Ishikawa (cell line): Measurements from ENCODE around the gene NRG3.

ENCODE experiments used
- CEBPB ChIP-seq: IDR thresholded peaks from 2 replicates; pipeline ENCODE4 v1.6.1; 2012
- CREB1 ChIP-seq: IDR thresholded peaks from 2 replicates; pipeline ENCODE4 v1.6.1; 2012; ENCODE audit warnings: low read depth
- EGR1 ChIP-seq: IDR thresholded peaks from 2 replicates; pipeline ENCODE4 v1.6.1; 2012
- EP300 ChIP-seq: IDR thresholded peaks from 2 replicates; pipeline ENCODE4 v1.6.1; 2012; ENCODE audit warnings: borderline replicate concordance
- FOXM1 ChIP-seq: IDR thresholded peaks from 2 replicates; pipeline ENCODE4 v1.6.1; 2012; ENCODE audit warnings: low read depth, borderline replicate concordance
- NFIC ChIP-seq: IDR thresholded peaks from 2 replicates; pipeline ENCODE4 v1.6.1; 2012
- RAD21 ChIP-seq: IDR thresholded peaks from 2 replicates; pipeline ENCODE4 v1.6.1; 2012; ENCODE audit warnings: low read depth
- TAF1 ChIP-seq: IDR thresholded peaks from 2 replicates; pipeline ENCODE4 v1.6.1; 2012; ENCODE audit warnings: low read depth, mild to moderate bottlenecking
- TCF12 ChIP-seq: IDR thresholded peaks from 2 replicates; pipeline ENCODE4 v1.6.1; 2012; ENCODE audit warnings: low read depth
- TEAD4 ChIP-seq: IDR thresholded peaks from 2 replicates; pipeline ENCODE4 v1.6.1; 2012
- YY1 ChIP-seq: IDR thresholded peaks from 2 replicates; pipeline ENCODE4 v1.6.1; 2012; ENCODE audit warnings: low read depth
- ZBTB7A ChIP-seq: IDR thresholded peaks from 2 replicates; pipeline ENCODE4 v1.6.1; 2012; ENCODE audit warnings: low read depth
- TF ChIP-seq, protein P1 (sequence below): IDR thresholded peaks from 2 replicates; pipeline ENCODE4 v1.6.1; 2012
- TF ChIP-seq, protein P2 (sequence below): IDR thresholded peaks from 2 replicates; pipeline ENCODE4 v1.6.1; 2012; ENCODE audit warnings: low read depth, mild to moderate bottlenecking
- TF ChIP-seq, protein P3 (sequence below): IDR thresholded peaks from 2 replicates; pipeline ENCODE4 v1.6.1; 2012

Gene NRG3

DNA sequence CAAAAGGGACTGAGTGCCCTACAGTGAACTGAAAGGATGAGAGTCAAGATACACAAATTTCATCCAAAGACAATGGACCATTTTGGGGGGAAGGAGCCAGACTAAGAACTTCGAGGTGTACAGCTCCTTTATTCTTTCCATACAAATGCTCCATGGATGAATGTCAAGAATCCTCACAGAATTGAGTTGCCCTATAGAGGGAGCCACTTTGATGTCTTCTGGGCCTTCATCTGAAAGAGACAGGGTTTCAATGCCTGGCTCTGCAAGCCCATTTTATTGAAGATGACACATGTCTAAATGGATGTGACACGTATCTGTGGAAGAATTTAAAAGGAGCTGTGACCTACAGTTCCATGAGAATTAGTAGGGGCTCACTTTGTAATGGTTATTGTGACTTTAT lies 32.0 kb upstream of the NRG3 start:
- TF ChIP-seq FOXM1 (no peak), EP300 (no peak), CREB1 (no peak), TEAD4 (no peak), NFIC (no peak), TCF12 (no peak), TAF1 (no peak)

DNA sequence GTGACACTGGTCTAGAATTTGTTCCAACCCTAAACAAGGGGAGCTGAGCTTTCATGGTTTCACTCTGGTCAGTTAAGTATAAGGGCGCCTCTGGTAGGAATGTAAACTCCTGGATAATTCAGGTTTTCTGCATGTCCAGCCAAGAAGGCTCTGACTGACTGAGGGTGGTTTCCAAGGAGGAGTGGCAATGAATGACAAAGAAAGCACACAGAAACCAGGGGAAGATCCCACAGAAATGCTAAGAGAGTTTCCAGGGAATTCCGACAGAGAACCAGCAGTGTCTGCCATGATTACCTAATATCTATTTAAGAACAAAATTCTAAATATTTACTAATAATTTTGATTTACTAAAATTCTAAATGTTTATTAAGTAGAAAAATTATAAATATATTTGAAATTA lies 27.3 kb upstream of the NRG3 start:
- TF ChIP-seq NFIC (no peak), EP300 (no peak), YY1 (no peak), TEAD4 (no peak), ZBTB7A (no peak), EGR1 (no peak), RAD21 (no peak), CEBPB (no peak), TAF1 (no peak), CREB1 (no peak), TCF12 (no peak), FOXM1 (no peak)
- TF ChIP-seq, protein P1, sequence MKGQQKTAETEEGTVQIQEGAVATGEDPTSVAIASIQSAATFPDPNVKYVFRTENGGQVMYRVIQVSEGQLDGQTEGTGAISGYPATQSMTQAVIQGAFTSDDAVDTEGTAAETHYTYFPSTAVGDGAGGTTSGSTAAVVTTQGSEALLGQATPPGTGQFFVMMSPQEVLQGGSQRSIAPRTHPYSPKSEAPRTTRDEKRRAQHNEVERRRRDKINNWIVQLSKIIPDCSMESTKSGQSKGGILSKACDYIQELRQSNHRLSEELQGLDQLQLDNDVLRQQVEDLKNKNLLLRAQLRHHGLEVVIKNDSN, result no peak
- TF ChIP-seq, protein P2, sequence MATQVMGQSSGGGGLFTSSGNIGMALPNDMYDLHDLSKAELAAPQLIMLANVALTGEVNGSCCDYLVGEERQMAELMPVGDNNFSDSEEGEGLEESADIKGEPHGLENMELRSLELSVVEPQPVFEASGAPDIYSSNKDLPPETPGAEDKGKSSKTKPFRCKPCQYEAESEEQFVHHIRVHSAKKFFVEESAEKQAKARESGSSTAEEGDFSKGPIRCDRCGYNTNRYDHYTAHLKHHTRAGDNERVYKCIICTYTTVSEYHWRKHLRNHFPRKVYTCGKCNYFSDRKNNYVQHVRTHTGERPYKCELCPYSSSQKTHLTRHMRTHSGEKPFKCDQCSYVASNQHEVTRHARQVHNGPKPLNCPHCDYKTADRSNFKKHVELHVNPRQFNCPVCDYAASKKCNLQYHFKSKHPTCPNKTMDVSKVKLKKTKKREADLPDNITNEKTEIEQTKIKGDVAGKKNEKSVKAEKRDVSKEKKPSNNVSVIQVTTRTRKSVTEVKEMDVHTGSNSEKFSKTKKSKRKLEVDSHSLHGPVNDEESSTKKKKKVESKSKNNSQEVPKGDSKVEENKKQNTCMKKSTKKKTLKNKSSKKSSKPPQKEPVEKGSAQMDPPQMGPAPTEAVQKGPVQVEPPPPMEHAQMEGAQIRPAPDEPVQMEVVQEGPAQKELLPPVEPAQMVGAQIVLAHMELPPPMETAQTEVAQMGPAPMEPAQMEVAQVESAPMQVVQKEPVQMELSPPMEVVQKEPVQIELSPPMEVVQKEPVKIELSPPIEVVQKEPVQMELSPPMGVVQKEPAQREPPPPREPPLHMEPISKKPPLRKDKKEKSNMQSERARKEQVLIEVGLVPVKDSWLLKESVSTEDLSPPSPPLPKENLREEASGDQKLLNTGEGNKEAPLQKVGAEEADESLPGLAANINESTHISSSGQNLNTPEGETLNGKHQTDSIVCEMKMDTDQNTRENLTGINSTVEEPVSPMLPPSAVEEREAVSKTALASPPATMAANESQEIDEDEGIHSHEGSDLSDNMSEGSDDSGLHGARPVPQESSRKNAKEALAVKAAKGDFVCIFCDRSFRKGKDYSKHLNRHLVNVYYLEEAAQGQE, result no peak
- TF ChIP-seq, protein P3, sequence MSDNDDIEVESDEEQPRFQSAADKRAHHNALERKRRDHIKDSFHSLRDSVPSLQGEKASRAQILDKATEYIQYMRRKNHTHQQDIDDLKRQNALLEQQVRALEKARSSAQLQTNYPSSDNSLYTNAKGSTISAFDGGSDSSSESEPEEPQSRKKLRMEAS, result no peak

DNA sequence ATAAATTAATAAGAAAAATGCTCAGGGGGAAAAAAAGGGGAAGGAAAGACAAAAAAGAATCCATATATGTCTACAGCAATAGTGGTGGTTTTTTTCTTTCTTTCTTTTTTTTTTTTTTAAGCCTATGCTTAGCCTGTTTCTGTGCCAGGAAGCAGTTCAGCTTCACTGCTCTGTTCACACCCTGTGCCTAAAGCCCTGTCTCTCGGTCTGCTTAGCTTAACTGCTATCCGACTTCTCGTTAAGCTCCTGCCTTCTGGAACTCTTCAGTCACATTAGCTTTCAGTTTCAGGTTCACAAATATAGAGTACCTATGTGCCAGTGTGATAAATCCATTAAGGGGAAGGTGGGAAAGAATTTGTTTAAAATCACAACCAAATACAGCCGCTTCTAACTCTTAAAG lies 26.5 kb upstream of the NRG3 start:
- TF ChIP-seq TEAD4, result no peak
- TF ChIP-seq, protein P3, result no peak
- TF ChIP-seq EP300, result no peak
- TF ChIP-seq, protein P2, result no peak
- no peak for TF ChIP-seq TCF12
- no peak for TF ChIP-seq YY1
- no peak for TF ChIP-seq RAD21

DNA sequence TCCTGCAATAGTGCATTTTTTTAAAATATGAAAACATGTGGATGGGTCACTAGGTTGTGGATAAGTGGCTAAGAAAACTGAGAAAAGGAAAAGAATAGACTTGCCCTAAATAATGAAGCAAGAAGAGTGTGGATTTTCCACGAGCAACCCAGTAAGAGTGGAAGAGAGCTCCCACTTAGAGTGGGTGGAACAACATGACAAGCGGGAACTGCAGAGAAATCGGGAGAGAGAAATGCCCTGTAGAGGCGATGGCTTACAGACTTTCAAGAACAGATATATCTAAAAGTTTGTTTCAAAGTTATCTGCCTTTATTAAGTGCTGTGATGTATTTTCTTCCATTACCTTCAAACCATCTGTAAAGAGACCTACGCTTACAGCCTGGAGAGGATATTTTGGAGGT lies 26.1 kb upstream of the NRG3 start:
- no peak for TF ChIP-seq EP300
- no peak for TF ChIP-seq CEBPB
- no peak for TF ChIP-seq ZBTB7A
- TF ChIP-seq RAD21, result no peak
- no peak for TF ChIP-seq NFIC
- no peak for TF ChIP-seq TCF12
- TF ChIP-seq, protein P3, result no peak
- TF ChIP-seq FOXM1, result no peak
- no peak for TF ChIP-seq CREB1
- TF ChIP-seq TAF1, result no peak

DNA sequence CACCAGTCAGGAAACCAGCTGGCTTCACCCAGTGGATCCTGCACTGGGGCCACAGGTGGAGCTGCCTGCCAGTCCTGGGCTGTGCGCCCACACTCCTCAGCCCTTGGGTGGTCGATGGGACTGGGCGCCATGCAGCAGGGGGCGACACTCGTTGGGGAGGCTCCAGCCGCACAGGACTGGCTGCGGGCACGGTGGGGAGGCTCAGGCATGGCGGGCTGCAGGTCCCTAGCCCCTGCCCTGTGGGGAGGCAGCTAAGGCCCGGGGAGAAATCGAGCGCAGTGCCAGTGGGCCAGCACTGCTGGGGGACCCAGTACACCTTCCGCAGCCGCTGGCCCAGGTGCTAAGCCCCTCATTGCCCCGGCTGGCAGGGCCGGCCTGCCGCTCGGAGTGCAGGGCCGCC lies 12.4 kb upstream of the NRG3 start:
- TF ChIP-seq, protein P3, result no peak
- no peak for TF ChIP-seq RAD21
- TF ChIP-seq, protein P2, result no peak
- TF ChIP-seq CEBPB, result no peak
- no peak for TF ChIP-seq EP300
- no peak for TF ChIP-seq NFIC
- no peak for TF ChIP-seq EGR1
